GM19043 (cell line): Measurements from ENCODE around the gene DAGLA.

Experiments
- ATAC-seq: cut with Tn5 transposase; IDR thresholded peaks from one replicate; pipeline ENCODE4 v1.9.1; 2021; ENCODE audit warnings: low read depth; ENCODE audit not compliant: unreplicated experiment

The DAGLA gene

DNA sequence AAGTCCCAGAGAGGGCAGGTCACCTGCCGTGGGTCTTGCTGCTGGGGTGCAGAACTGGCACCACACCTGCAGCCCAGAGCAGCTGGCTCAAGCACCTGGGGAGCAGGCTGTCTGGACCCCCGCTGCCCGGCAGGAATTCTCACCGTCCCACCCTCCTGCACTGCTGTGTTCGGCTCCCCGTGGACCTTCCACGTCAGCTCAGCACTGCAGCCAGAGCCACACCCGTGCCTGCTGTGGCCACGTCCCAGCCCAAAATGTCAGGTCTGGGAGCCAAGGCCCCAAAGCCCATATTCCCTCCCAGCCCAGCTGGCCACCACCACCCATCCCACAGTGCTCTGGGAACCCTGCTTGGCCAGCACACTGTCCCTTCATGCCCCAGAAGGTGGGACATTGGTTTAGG lies 44.2 kb downstream of the DAGLA start:
- ATAC-seq = no peak

DNA sequence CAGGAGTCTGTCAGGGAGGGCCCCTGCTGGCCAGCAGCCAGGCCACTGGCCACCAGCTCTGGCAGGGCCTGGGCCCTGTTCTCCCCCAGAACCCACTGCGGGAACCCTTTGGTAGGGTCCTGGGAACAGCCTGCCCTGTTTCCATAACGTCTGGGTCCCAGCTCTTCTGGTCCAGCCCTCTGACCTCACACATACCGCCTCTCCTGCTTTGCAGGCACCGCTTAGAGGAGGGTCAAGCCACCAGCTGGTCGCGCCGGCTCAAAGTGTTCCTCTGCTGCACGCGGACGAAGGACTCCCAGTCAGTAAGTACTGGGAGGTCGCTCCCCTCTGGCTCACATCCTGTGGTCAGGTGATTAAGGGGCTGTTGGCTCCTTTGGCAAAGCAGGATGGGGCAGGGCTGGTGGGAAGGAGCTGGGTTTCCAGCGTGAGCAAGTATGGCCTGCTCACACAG lies 45.6 kb downstream of the DAGLA start:
- ATAC-seq = no peak

DNA sequence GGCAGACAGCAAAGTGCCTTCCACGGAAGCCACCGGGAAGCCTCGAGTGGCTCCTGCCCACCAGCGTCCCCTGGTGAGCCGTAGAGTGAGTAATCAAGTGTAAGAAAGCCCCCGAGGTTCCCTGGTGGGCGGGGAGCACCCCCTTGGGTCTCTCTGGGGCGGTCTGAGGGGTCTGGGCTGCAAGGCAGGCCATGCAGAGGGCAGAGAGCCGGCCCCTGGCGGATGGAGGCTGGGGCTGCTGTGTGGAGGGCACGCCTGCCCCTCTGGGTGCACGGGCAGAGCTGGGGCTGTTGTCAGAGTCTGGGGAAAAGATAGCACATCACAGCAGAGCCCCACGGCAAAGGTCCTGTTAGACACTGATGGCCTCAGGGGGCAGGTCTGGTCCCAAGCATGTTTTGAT lies 46.6 kb downstream of the DAGLA start:
- ATAC-seq = no peak

DNA sequence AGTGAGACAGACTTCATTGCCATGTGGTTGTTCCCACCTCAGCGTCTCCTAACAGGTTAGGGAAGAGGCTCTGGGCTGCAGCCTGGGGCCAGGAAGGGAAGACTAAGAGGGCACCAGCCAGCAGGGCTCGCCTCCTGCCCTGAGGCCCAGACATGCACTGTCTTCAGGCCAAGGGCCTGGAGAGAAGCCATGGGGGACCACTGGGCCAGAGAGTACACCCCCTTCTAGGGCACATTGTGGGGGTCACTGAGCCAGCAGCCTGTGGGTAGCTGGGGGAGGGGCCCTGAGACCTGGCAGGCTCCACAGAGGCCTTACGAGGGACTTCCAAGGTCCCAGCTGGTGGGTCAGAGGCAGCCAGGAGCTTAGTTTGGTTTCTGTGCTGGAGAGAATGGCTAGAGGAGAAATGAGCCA lies 47.2 kb downstream of the DAGLA start:
- ATAC-seq = no peak

DNA sequence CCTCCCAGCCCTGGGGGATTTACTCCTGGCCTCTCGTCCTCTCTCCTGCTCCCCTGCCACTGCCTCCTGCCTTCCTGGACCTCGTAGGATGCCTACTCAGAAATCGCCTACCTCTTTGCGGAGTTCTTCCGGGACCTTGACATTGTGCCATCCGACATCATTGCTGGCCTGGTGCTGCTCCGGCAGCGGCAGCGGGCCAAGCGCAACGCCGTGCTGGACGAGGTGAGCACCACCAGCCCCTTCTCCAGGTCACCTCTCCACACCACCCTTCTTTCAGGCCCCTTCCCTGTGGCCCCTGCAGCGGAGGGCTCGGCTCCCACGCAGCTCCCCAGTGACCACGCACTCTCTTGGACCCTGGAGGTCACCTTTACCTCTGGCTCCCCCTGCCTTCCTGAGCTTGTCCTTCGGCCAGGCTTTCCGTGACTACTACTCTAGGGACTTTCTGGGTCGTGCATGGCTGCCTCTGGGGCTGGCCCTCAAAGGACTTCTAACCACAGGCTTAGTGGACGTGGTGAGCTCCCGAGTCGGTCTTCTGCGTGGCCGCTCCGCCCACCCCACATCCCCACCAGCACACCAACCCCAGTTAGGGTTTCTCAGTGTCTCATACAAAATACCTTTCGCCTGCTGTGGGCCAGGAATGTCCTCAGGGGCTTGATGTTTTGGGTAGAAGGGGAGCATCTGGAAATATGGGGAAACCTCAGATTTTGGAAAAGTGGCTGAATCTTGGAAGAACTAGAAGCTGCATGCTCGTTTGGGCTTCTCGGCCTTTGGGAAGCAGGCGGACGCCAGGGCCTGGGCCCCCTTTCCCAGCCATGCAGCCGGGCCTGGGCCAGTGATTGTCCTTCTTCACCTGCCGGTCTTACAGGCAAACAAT lies 48.1 kb downstream of the DAGLA start:
- ATAC-seq = no peak

DNA sequence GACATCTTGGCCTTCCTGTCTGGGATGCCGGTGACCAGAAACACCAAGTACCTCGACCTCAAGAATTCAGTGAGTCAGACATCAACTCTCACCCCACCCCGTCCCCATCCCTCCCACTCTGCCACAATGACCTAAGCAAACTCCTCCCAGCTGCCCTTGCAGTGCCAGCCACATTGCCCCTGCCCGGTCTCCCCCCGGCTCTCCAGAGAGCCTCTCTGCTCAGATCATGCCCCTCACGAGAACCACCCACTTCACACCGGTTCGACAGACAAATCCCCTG lies 48.7 kb downstream of the DAGLA start:
- no peak for ATAC-seq

DNA sequence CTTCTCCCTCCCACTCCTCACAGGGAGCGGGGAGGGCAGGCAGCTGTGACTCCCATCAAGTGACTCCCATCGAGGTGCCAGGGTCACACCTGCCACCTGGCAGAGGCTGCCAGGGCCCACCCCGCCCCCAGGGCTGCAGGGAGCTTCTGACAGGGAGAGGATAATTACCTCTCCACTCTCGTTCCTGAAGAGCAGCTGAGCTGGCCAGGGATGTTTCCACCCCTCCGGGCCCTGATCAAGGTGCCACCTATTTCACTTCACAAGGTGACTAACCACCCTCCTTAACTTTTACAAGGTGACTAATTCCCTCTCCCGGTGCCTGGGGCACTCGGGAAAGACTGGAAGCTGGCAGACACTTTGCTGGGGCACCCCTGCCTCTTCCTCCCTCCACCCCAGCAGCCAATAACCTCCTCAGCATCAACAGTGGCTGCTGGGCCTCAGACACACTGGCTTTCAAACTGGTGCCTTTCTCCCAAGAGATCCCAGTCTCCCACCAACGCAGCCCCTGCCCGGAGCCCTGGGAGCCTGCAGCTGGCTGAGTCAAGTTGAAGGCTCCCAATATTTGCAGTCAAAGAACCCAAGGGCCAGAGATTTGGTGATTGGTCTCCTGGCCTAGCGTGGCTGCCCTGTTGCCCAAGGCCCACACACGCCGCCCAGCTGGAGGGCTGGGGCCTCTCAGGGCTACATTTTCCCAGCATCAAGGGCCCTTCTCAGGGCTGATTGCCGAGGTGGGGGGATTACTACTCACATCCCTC lies 50.2 kb downstream of the DAGLA start:
- ATAC-seq = no peak

DNA sequence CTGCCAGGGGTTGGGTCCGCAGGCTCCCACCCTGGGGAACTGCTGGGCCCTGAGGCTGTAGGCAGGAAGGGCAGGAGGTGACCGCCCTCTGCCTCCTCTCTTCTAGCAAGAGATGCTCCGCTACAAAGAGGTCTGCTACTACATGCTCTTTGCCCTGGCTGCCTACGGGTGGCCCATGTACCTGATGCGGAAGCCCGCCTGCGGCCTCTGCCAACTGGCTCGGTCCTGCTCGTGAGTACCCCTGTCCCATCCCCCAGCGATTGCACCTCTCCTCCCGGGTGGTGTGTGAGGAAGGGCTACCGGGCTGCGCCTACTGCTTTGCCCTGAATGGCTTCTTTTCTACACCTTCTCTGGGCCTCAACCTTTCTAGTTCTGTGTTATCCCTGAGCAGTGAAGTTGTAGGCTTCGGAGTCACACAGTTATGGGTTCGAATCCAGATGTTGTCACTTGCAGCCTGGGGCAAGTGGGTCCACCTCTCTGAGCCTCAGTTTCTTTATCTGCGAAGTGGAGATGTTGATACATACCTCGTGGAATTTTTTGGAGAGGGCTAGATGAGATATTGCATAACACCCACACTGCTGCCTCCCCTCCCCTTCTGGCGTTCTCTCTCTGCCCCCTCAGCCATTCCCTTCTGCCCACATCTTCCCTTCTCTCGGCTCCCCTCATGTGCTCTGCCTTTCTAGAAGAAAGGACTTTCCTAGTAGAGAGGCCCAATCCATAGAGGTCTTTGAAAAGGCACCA lies 51.2 kb downstream of the DAGLA start:
- no peak for ATAC-seq

DNA sequence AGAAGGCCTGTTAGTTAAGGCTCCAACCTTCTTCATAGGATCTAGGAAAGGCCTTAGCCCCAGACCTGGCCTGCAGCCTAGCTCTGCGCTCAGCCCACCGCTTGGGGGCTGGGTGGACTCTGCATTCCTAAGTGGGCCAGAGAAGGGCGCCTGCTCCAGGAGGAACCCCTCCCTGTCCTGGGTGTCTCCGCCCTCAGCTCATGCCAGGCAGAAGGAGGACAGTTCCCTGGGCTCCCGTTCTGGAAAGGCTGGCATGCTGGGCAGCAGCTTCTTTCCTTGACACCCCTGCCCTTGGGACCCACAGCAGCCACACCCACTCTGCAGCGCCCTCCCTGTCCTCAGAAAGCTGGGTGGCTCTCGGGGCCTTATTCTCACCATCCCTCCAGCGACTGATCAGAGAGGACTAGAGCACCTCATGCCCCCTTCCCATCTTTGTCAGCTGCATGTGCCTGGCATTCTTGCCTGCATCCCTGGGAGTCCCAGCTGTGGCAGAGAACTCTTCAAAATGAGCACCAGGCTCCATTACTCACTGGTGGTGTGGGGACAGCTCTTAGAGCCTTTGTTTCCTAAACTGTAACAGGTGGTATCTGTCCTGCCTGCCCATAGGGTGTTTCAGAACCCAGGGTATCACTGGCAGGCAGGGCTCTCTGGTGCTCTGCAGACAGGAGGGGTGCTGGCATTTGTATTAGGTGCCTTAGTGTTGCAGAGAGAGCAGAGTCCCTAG lies 51.9 kb downstream of the DAGLA start:
- ATAC-seq = no peak

DNA sequence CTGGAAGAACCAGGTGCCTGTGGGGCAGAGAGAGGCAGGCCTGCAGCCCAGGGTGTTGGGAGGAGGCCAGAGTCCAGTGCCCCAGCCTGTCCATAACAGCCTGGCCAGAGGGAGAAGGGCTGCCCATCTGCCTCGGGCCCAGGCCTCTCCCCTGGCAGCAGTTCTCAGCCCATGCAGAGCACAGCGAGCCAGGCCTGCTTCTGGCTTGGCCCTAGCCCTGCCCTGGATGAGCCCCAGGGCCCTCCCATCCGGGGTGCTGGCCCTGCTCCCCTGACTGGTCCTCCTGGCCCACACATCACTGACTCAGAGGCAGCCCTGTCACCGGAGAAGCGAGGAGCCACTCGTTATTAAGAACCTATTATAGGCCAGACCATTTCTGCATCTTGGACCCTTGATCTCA lies 52.5 kb downstream of the DAGLA start:
- no peak for ATAC-seq

DNA sequence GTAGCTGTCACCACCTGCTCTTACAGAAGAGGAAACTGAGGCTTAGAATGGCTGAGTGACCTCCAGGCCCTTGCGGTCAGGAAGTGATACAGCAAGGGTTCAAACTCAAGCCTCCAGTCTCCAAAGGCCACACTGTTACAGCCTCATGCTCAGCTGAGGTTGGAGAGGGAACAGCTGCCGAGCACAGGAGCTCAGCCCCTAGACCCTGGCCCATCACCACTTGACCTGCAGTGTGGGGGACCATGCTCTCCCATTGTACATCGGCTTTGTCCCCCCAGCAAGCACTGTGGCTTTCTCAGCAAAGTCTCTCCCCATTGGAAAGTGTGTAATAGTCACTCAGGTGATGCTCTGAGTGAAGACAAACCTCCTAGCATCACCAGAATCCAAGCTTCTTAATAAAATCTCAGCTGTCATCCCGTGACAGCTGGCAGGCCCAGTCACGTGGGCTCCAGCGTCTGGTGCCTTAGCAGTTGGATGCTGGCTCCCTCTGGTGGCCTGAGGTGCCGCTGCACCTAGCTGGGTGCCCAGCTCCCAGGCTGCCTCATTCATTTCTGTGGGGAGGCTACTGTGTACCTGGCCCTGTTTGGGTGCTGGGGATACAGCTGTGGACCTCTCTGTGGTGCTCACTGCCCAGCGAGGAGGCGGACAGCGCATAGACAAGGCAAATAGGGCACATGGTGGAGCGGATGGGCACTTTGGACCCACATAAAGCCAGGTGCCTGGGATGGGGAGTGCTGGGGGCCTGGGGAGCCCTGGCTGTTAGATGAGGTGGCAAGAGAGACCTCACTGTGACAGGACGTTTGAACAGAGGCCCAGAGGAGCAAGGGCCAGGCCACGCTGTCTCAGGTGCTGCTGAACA lies 53.2 kb downstream of the DAGLA start:
- ATAC-seq = peak; percentile 91

DNA sequence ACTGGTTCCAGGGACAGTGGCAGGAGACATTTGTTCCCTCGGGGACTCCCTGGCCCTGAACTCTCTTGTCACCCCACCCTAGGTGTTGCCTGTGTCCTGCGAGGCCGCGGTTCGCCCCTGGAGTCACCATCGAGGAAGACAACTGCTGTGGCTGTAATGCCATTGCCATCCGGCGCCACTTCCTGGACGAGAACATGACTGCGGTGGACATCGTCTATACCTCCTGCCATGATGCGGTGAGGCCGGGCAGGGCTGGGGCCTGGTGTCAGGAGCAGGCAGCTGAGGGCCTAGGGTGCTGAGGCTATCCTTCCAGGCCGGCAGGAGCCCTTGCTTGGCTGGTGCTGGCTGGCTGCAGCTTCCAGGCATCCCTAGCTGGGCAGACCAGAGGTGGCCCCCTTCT lies 54.6 kb downstream of the DAGLA start:
- no peak for ATAC-seq

DNA sequence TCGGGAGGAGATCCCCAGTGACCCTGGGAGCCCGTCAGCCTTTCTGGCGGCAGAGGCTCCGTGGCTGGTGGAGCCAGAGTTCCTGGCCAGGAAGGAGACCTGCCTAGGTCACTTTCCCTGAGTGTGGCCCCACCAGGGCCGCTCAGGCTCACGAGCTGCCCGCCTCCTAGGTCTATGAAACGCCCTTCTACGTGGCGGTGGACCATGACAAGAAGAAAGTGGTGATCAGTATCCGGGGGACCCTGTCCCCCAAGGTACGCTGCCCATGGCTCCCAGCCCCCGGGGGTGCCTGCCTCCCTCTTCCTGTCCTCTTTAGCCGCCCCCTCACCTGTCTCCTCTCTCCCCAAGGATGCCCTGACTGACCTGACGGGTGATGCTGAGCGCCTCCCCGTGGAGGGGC lies 55.2 kb downstream of the DAGLA start:
- no peak for ATAC-seq

DNA sequence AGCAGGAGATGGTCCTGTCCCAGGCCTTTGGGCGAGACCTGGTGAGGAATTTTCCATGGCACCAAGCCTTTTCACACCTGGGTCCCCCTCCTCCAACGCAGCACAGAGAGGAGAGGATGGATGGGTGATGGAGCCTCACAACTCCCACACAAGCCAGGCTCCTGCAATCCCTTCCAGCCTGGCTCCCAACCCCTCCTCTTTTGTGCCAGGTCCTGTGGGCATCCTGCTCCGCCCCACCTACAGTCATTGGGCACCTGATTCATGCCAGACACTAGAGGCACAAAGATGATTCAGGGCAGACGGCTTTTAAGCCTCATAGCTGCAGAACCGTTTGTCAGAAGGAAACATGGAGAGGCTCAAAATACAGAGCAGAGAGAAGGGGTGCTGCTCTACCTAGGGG lies 56.1 kb downstream of the DAGLA start:
- ATAC-seq = no peak

DNA sequence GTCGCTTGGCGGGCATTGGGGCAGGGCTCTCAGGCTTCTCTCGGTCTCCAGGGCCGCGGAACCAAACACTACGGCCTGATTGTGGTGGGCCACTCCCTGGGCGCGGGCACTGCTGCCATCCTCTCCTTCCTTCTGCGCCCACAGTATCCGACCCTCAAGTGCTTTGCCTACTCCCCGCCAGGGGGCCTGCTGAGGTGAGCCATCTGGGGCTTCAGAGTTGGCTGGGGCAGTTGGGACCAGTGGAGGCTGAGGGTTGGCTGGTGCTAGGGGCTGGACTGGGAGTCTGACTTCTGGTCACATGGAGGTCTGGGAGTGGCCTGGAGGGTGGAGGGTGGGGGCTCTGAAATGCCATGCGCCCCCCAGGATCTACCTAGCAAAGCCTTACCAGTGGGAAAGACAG lies 56.9 kb downstream of the DAGLA start:
- no peak for ATAC-seq

DNA sequence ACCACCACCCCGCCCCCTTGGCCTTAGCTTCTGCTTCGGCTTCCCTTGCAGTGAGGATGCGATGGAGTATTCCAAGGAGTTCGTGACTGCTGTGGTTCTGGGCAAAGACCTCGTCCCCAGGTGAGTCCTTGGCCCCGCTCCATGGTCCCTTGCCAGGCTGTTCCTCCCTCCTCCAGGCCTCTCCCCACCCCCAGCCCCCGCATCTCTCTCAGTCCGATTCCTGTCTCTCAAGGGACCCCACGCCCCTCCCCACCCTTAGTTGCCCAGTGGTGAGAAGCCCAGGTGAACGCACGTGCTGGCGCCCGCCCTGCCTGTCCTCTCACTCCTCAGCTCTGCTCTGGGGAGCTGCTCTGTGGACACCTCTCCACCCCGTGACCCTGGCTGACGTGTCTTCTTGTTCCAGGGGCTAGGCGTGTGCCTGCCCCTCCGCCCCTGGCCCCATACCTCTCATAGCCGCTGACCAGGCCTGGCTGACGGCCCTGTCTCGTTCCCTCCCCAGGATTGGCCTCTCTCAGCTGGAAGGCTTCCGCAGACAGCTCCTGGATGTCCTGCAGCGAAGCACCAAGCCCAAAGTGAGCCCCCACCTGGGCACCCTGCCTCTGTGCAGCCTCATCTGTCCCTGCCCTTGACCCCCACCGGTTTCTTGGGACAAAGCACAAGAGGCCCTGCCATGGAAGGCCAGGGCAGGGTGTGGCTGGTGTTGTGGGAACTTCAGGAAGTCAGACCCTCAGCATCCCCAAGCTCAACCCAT lies 57.6 kb downstream of the DAGLA start:
- ATAC-seq = no peak

DNA sequence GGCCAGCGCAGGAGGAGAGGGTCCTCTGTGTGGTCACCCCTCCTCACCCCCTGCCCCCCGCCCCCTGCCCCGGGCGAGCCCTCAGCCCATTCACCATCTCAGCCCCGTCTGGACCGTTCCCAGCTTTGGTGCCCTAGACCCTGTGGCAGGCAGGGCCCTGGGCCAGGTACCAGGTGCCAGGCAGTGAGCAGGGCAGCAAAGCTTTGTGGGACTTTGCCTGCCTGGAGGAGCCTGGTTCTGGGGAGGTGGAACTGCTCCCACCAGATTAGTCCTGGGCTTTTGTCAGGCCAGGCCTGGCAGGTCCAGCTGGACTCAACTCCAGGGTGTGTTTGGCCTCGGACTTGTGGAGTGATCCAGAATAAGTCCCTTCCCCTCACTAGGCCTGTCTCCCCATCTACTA lies 58.6 kb downstream of the DAGLA start:
- no peak for ATAC-seq

DNA sequence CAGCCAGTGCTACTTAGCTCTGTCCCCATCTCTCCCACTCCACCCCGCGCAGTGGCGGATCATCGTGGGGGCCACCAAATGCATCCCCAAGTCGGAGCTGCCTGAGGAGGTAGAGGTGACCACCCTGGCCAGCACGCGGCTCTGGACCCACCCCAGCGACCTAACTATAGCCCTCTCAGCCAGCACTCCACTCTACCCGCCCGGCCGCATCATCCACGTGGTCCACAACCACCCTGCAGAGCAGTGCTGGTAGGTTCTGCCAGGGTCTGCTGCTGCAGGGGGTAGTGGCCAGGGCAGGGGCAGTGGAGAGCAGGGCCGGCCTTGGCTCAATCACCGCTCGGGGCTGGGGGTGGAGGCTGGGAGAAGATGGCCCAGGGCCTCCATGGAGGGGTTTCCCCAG lies 59.2 kb downstream of the DAGLA start:
- ATAC-seq = no peak

DNA sequence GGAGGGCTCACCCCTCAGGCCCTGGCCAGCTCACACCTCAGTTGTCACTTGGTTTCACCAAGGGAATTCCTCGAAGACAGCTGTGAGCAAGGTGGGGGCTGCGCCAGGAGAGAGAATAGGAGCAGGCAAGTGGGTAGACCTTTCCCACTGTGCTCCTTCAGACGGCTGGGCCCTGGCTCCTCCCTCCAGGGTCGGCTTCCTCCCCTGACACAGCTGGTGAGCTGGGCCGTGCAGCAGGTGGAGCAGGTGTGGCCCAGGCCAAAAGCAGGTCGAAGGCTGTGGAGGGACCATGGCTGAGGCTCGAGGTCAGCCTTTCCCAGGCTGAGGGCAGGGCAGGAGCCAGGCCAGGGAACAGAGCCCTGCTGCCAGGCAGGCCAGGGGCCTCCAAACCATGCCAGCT lies 59.8 kb downstream of the DAGLA start:
- no peak for ATAC-seq
